Parathyroid adenoma (tissue), 2 donors: ENCODE data around the gene ALDH1A1.

ENCODE experiments used
- H2AFZ ChIP-seq: fragments of 300-600 bp; sonication (generic); one replicate; pipeline ENCODE4 v1.7.0; 2017; ENCODE audit warnings: antibody characterized with exemption, mild to moderate bottlenecking
- H3K27ac ChIP-seq: fragments of 300-600 bp; sonication (generic); one replicate; pipeline ENCODE4 v1.7.0; 2017
- H3K27me3 ChIP-seq: fragments of 300-600 bp; sonication (generic); one replicate; pipeline ENCODE4 v1.7.0; 2017; ENCODE audit warnings: low read length; ENCODE audit not compliant: control insufficient read depth, insufficient read depth
- H3K36me3 ChIP-seq: fragments of 300-600 bp; sonication (generic); one replicate; pipeline ENCODE4 v1.7.0; 2017; ENCODE audit warnings: low read length; ENCODE audit not compliant: control insufficient read depth, insufficient read depth
- H3K4me1 ChIP-seq: fragments of 300-600 bp; sonication (generic); one replicate; pipeline ENCODE4 v1.7.0; 2017; ENCODE audit warnings: control low read depth
- H3K4me2 ChIP-seq: fragments of 300-600 bp; sonication (generic); one replicate; pipeline ENCODE4 v1.7.0; 2017; ENCODE audit warnings: low read length
- H3K4me3 ChIP-seq: fragments of 300-600 bp; sonication (generic); one replicate; pipeline ENCODE4 v1.7.0; 2017; ENCODE audit warnings: low read depth, low read length
- H3K79me2 ChIP-seq: fragments of 300-600 bp; sonication (generic); one replicate; pipeline ENCODE4 v1.7.0; 2017; ENCODE audit warnings: control low read depth
- H3K9ac ChIP-seq: fragments of 300-600 bp; sonication (generic); one replicate; pipeline ENCODE4 v1.7.0; 2017; ENCODE audit warnings: mild to moderate bottlenecking
- H3K9me3 ChIP-seq: fragments of 300-600 bp; sonication (generic); one replicate; pipeline ENCODE4 v1.7.0; 2017; ENCODE audit warnings: low read length; ENCODE audit not compliant: control insufficient read depth
- TF ChIP-seq, protein P1 (sequence below): fragments of 300-600 bp; sonication (generic); IDR thresholded peaks from one replicate; pipeline ENCODE4 v1.7.0; 2017; ENCODE audit warnings: antibody characterized with exemption, mild to moderate bottlenecking
- donor health status: primary hyperparathyroidism.

ALDH1A1 gene

DNA sequence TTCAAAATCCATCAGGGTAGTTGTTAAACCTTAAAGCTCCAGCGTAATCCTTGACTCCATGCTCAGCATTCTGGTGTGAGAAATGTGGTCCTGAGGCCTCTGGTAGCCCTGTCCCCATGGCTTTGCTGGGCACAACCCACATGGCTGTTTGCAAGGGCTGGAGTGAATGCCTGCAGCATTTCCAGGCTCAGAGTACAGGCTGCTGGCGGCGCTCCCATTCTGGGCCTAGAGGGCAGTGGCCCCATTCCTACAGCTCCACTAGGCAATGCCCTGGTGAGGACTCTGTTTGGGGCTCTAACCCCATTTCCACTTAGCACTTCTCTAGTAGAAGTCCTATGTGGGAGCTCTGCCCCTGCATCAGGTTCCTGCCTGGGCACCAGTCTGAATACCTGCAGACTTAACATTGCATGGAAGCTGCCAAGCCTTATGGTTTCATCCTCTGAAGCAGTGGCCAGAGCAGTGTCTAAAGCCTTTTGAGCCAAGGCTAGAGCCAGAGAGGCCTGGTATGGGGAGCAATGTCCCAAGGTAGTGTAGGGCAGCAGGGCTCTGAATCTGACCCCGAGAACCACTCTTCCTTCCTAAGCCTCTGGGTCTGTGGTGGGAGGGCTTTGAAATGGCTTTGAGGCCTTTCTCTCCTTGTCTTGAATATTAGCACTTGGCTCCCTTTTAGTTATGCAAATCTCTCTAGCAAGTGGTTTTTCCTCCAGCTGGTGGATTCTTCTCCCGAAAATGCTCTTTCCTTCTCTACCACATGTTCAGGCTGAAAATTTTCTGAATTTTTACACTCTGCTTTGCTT is 5.8 kb upstream of the ALDH1A1 start:
- no peaks in the 10 kb centered on the region for H3K9me3 ChIP-seq
- no peak overlapping the region for H3K4me2 ChIP-seq
- no peak overlapping the region for H2AFZ ChIP-seq
- H3K27me3 ChIP-seq = no peaks in the 10 kb centered on the region
- TF ChIP-seq, protein P1, sequence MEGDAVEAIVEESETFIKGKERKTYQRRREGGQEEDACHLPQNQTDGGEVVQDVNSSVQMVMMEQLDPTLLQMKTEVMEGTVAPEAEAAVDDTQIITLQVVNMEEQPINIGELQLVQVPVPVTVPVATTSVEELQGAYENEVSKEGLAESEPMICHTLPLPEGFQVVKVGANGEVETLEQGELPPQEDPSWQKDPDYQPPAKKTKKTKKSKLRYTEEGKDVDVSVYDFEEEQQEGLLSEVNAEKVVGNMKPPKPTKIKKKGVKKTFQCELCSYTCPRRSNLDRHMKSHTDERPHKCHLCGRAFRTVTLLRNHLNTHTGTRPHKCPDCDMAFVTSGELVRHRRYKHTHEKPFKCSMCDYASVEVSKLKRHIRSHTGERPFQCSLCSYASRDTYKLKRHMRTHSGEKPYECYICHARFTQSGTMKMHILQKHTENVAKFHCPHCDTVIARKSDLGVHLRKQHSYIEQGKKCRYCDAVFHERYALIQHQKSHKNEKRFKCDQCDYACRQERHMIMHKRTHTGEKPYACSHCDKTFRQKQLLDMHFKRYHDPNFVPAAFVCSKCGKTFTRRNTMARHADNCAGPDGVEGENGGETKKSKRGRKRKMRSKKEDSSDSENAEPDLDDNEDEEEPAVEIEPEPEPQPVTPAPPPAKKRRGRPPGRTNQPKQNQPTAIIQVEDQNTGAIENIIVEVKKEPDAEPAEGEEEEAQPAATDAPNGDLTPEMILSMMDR = no peak
- H3K36me3 ChIP-seq = no peaks in the 10 kb centered on the region
- no peak overlapping the region for H3K4me3 ChIP-seq
- H3K79me2 ChIP-seq = no peaks in the 10 kb centered on the region
- H3K4me1 ChIP-seq = no peaks in the 10 kb centered on the region
- no peak overlapping the region for H3K27ac ChIP-seq
- H3K9ac ChIP-seq = no peak overlapping the region

DNA sequence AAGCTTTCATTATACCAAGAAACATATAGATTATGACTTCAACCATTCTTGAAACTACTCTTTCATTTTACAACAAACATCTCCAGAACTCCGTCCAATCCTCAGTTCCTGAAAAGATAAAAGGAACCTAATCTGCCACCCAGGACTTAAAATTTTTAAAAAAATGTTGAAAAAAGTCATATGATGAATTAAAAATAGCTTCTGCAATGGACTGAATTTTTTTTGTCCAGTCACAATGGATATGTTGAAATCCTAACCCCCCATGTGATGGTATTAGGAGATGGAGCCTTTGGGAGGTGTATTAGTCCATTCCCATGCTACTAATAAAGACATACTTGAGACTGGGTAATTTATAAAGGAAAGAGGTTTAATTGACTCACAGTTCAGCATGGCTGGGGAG is 2.7 kb upstream of the ALDH1A1 start:
- no peaks in the 10 kb centered on the region for H3K36me3 ChIP-seq
- H3K27me3 ChIP-seq = no peaks in the 10 kb centered on the region
- H3K9me3 ChIP-seq = no peaks in the 10 kb centered on the region
- H3K9ac ChIP-seq = no peak overlapping the region
- no peak overlapping the region for H3K4me2 ChIP-seq
- H3K79me2 ChIP-seq = no peaks in the 10 kb centered on the region
- no peaks in the 10 kb centered on the region for H3K4me1 ChIP-seq
- H2AFZ ChIP-seq = no peak overlapping the region
- TF ChIP-seq, protein P1 = no peak
- H3K4me3 ChIP-seq = no peak overlapping the region
- no peak overlapping the region for H3K27ac ChIP-seq

DNA sequence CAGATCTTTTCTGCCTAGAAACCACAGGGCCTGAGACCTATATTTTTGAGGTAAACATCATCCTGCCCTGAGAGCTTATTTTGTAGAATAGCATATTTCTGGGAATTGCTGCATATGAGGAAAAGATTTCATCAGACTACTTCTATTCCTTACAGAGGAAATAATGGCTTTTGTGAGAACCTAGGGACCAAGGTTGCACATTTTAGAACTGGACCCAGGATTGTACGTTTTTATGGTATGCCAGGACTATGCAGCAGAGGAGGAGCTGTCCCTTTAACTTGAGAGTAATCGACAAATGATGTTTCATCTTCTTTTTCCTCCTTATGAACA is 2.2 kb upstream of the ALDH1A1 start:
- no peaks in the 10 kb centered on the region for H3K27me3 ChIP-seq
- no peaks in the 10 kb centered on the region for H3K36me3 ChIP-seq
- no peaks in the 10 kb centered on the region for H3K79me2 ChIP-seq
- H3K4me1 ChIP-seq = no peaks in the 10 kb centered on the region
- TF ChIP-seq, protein P1 = no peak
- H3K27ac ChIP-seq = no peak overlapping the region
- no peak overlapping the region for H3K9ac ChIP-seq
- H3K4me2 ChIP-seq = no peak overlapping the region
- no peak overlapping the region for H2AFZ ChIP-seq
- H3K9me3 ChIP-seq = no peaks in the 10 kb centered on the region
- H3K4me3 ChIP-seq = no peak overlapping the region

DNA sequence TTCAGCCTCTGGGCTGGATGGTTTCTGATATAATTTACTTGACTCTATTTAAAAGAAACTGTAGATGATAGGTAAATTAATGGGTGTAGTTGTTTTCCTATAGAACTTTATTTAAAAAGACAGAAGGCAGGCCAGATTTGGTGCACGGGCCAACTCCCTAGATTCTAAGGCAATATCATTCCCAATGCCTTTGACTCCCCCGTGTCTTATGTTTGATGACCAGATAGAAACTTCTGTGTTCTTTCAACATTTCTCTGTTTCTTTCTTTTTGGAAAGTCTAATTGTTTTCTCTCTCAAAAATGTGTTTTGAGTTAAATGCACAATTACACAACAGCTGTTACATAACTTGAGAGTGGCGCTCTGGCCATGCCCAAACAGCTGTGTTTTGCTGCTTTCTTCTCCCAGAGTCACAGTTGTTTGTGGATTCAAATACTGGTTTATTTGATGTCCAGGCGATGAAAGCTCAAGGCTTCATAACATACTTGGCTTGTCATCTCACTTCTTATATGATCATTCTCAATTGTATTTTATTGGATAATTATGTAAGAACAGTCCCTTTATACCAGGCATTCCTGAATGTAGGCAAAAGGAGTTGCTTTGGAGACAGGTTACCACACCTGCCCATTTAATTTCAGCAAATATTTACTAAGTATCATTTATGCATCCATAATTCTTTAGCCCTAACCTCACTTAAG is 1.7 kb upstream of the ALDH1A1 start:
- Histone ChIP-seq H3K79me2 (no peaks in the 10 kb centered on the region), H3K9me3 (no peaks in the 10 kb centered on the region), H3K4me1 (no peaks in the 10 kb centered on the region), H3K4me3 (no peak overlapping the region), H2AFZ (no peak overlapping the region), H3K27ac (no peak overlapping the region), H3K4me2 (no peak overlapping the region), H3K36me3 (no peaks in the 10 kb centered on the region), H3K27me3 (no peaks in the 10 kb centered on the region), H3K9ac (no peak overlapping the region)
- TF ChIP-seq, protein P1 = no peak

DNA sequence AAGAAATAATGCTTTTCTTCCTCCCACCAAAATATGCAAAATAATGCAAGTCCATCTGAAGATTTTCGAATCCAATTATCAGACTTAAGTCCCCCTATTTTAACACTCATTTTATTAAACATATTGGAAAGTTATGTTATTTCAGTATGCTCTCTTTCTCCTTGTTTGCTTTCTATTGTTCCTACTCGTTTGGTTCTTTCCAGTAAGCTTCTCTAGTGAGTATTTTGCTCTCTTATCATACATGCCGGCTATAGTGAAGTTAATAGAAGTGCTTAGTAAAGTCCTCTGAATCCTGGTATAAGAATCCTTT is 517 bp downstream of the ALDH1A1 start:
- Histone ChIP-seq H3K27ac (no peak overlapping the region), H3K9ac (no peak overlapping the region), H3K79me2 (no peaks in the 10 kb centered on the region), H3K4me1 (no peaks in the 10 kb centered on the region), H3K36me3 (no peaks in the 10 kb centered on the region), H3K9me3 (no peaks in the 10 kb centered on the region), H3K4me3 (no peak overlapping the region), H3K27me3 (no peaks in the 10 kb centered on the region), H2AFZ (no peak overlapping the region), H3K4me2 (no peak overlapping the region)
- TF ChIP-seq, protein P1 = no peak
